Effector memory CD4-positive, alpha-beta T cell (primary cell): Measurements from ENCODE around the gene WIPI1.

Experiments used
- DNase-seq, 3 donors: peaks; one replicate each; pipeline ENCODE4 v3.0.0-alpha.2; 2020
- H3K27ac ChIP-seq: 2 replicates; pipeline ENCODE4 v1.7.0; 2013; ENCODE audit warnings: mild to moderate bottlenecking, low read length, moderate library complexity; ENCODE audit not compliant: insufficient read depth, poor library complexity, severe bottlenecking
- H3K27me3 ChIP-seq: replicated peaks from 2 replicates; pipeline ENCODE4 v1.7.0; 2013; ENCODE audit warnings: mild to moderate bottlenecking, low read length; ENCODE audit not compliant: insufficient read depth, control insufficient read depth, poor library complexity, severe bottlenecking
- H3K36me3 ChIP-seq: 2 replicates; pipeline ENCODE4 v1.7.0; 2013; ENCODE audit warnings: mild to moderate bottlenecking, low read length, moderate library complexity; ENCODE audit not compliant: control insufficient read depth, insufficient read depth
- H3K4me1 ChIP-seq: 2 replicates; pipeline ENCODE4 v1.7.0; 2013; ENCODE audit warnings: low read length, mild to moderate bottlenecking; ENCODE audit not compliant: control insufficient read depth, insufficient read depth, poor library complexity, severe bottlenecking
- H3K4me3 ChIP-seq: 2 replicates; pipeline ENCODE4 v1.7.0; 2013; ENCODE audit warnings: low read length, low read depth, mild to moderate bottlenecking; ENCODE audit not compliant: insufficient read depth, poor library complexity, severe bottlenecking
- H3K9me3 ChIP-seq: 2 replicates; pipeline ENCODE4 v1.7.0; 2013; ENCODE audit warnings: mild to moderate bottlenecking, low read length, moderate library complexity; ENCODE audit not compliant: control insufficient read depth

Gene WIPI1

GRCh38 chr17:68461122-68461539 lies 3.8 kb upstream of the WIPI1 start:
- Histone ChIP-seq H3K4me1 (peaks cover 41% of the 10 kb centered on the region), H3K9me3 (no peaks in the 10 kb centered on the region), H3K27ac (no peak overlapping the region), H3K4me3 (no peak overlapping the region), H3K27me3 (no peaks in the 10 kb centered on the region), H3K36me3 (no peaks in the 10 kb centered on the region)
- no peak for DNase-seq

GRCh38 chr17:68460715-68461114 lies 3.4 kb upstream of the WIPI1 start:
- no peaks in the 10 kb centered on the region for H3K27me3 ChIP-seq
- peaks cover 41% of the 10 kb centered on the region for H3K4me1 ChIP-seq
- H3K27ac ChIP-seq, result peak overlapping the region; percentile 58
- H3K9me3 ChIP-seq, result no peaks in the 10 kb centered on the region
- no peaks in the 10 kb centered on the region for H3K36me3 ChIP-seq
- no peak overlapping the region for H3K4me3 ChIP-seq
- peak in 1 of 3 donors; percentile 26 for DNase-seq

- Histone ChIP-seq H3K4me3 (no peak overlapping the region), H3K4me1 (peaks cover 41% of the 10 kb centered on the region), H3K9me3 (no peaks in the 10 kb centered on the region), H3K27ac (peak overlapping the region; percentile 58), H3K27me3 (no peaks in the 10 kb centered on the region), H3K36me3 (no peaks in the 10 kb centered on the region)
- no peak for DNase-seq
Observed at GRCh38 chr17:68460146-68460545, 2.9 kb upstream of the WIPI1 start.

GRCh38 chr17:68459037-68459639 lies 1.8 kb upstream of the WIPI1 start:
- H3K27me3 ChIP-seq, result no peaks in the 10 kb centered on the region
- H3K4me1 ChIP-seq, result peaks cover 41% of the 10 kb centered on the region
- H3K9me3 ChIP-seq, result no peaks in the 10 kb centered on the region
- no peak overlapping the region for H3K4me3 ChIP-seq
- no peak overlapping the region for H3K27ac ChIP-seq
- no peaks in the 10 kb centered on the region for H3K36me3 ChIP-seq
- no peak for DNase-seq

GRCh38 chr17:68458260-68459036 lies 1.2 kb upstream of the WIPI1 start:
- Histone ChIP-seq H3K36me3 (no peaks in the 10 kb centered on the region), H3K9me3 (no peaks in the 10 kb centered on the region), H3K4me3 (peak overlapping the region; percentile 54), H3K4me1 (peaks cover 41% of the 10 kb centered on the region), H3K27ac (peak overlapping the region; percentile 69), H3K27me3 (no peaks in the 10 kb centered on the region)
- no peak for DNase-seq

GRCh38 chr17:68457539-68458259 lies 403 bp upstream of the WIPI1 start:
- peaks cover 40% of the 10 kb centered on the region for H3K4me1 ChIP-seq
- no peaks in the 10 kb centered on the region for H3K27me3 ChIP-seq
- H3K27ac ChIP-seq, result peak overlapping the region; percentile 69
- no peaks in the 10 kb centered on the region for H3K36me3 ChIP-seq
- H3K4me3 ChIP-seq, result peak overlapping the region; percentile 54
- peak; percentile 98 for DNase-seq
- no peaks in the 10 kb centered on the region for H3K9me3 ChIP-seq

GRCh38 chr17:68456339-68457167 lies 743 bp downstream of the WIPI1 start:
- H3K27me3 ChIP-seq, result no peaks in the 10 kb centered on the region
- peak overlapping the region; percentile 61 for H3K27ac ChIP-seq
- peaks cover 29% of the 10 kb centered on the region for H3K4me1 ChIP-seq
- no peaks in the 10 kb centered on the region for H3K9me3 ChIP-seq
- DNase-seq, result no peak
- H3K4me3 ChIP-seq, result peak overlapping the region; percentile 75
- no peaks in the 10 kb centered on the region for H3K36me3 ChIP-seq

GRCh38 chr17:68455901-68456338 lies 1.4 kb downstream of the WIPI1 start:
- Histone ChIP-seq H3K27me3 (no peaks in the 10 kb centered on the region), H3K36me3 (no peaks in the 10 kb centered on the region), H3K27ac (no peak overlapping the region), H3K4me1 (peaks cover 23% of the 10 kb centered on the region), H3K4me3 (no peak overlapping the region), H3K9me3 (no peaks in the 10 kb centered on the region)
- no peak for DNase-seq

GRCh38 chr17:68453991-68454665 lies 3.2 kb downstream of the WIPI1 start:
- H3K9me3 ChIP-seq, result no peaks in the 10 kb centered on the region
- DNase-seq, result no peak
- H3K36me3 ChIP-seq, result no peaks in the 10 kb centered on the region
- no peak overlapping the region for H3K27ac ChIP-seq
- H3K4me3 ChIP-seq, result no peak overlapping the region
- peaks cover 10% of the 10 kb centered on the region for H3K4me1 ChIP-seq
- no peaks in the 10 kb centered on the region for H3K27me3 ChIP-seq
